CD14-positive monocyte (primary cell): ENCODE data around the gene CLTA. TPM values are rescaled to one million over a fixed set of nuclear protein-coding genes. Genes with fewer than 3 reads are reported as not detected.

Source experiments
- DNase-seq, 3 donors: peaks; one replicate each; pipeline ENCODE4 v3.0.0-alpha.2; 2011 to 2022
- H2AFZ ChIP-seq: 2 replicates; pipeline ENCODE4 v1.6.0; 2012; ENCODE audit warnings: mild to moderate bottlenecking, low read depth, low read length, inconsistent platforms; ENCODE audit not compliant: insufficient read depth, poor library complexity, severe bottlenecking
- H3K27ac ChIP-seq, 2 donors: 1 replicate in 1 of 2; 2 replicates in 1 of 2; pipeline ENCODE4 v1.5.1; 2012 to 2013; ENCODE audit warnings: low read length in 2 of 2, control low read depth in 1 of 2, inconsistent platforms in 1 of 2, low read depth in 1 of 2, mild to moderate bottlenecking in 1 of 2
- H3K27me3 ChIP-seq, 2 donors: one replicate each; pipeline versions ENCODE4 v1.6.0 to v1.6.1; 2011 to 2013; ENCODE audit warnings: low read length in 2 of 2; ENCODE audit not compliant: control insufficient read depth in 2 of 2, insufficient read depth in 2 of 2
- H3K36me3 ChIP-seq, 2 donors: replicated peaks in 1 of 2; 1 replicate in 1 of 2; 2 replicates in 1 of 2; pipeline versions ENCODE4 v1.5.1 to v1.6.1; 2012 to 2013; ENCODE audit warnings: low read length in 2 of 2, control low read depth in 1 of 2, inconsistent platforms in 1 of 2, mild to moderate bottlenecking in 1 of 2; ENCODE audit not compliant: insufficient read depth in 2 of 2, control insufficient read depth in 1 of 2
- H3K4me1 ChIP-seq, 2 donors: 1 replicate in 1 of 2; 2 replicates in 1 of 2; pipeline versions ENCODE4 v1.5.1 to v1.6.1; 2012 to 2013; ENCODE audit warnings: low read length in 2 of 2, control low read depth in 1 of 2, inconsistent platforms in 1 of 2, mild to moderate bottlenecking in 1 of 2, moderate library complexity in 1 of 2; ENCODE audit not compliant: insufficient read depth in 2 of 2, control insufficient read depth in 1 of 2
- H3K4me2 ChIP-seq: replicated peaks from 2 replicates; pipeline ENCODE3; 2012; ENCODE audit warnings: low read length, moderate library complexity, mild to moderate bottlenecking; ENCODE audit not compliant: poor library complexity, severe bottlenecking; ENCODE audit errors: extremely low read depth
- H3K4me3 ChIP-seq, 3 experiments: fragments of 200-600 bp in 1 of 3; sonication (generic) in 1 of 3; replicated peaks in 1 of 3; 1 replicate in 2 of 3; 2 replicates in 1 of 3; pipeline ENCODE4 v1.5.1; 2011 to 2013; ENCODE audit warnings: low read length in 3 of 3, mild to moderate bottlenecking in 3 of 3, control low read depth in 2 of 3, low read depth in 2 of 3, inconsistent platforms in 1 of 3, moderate library complexity in 1 of 3
- H3K79me2 ChIP-seq: 2 replicates; pipeline ENCODE4 v1.6.0; 2012; ENCODE audit warnings: mild to moderate bottlenecking, control low read depth, inconsistent platforms, low read length, moderate library complexity; ENCODE audit not compliant: insufficient read depth
- H3K9ac ChIP-seq: 2 replicates; pipeline ENCODE4 v1.6.0; 2017; ENCODE audit warnings: low read length, mild to moderate bottlenecking; ENCODE audit not compliant: insufficient read depth, poor library complexity, severe bottlenecking
- H3K9me3 ChIP-seq, 2 donors: replicated peaks in 1 of 2; 1 replicate in 1 of 2; 2 replicates in 1 of 2; pipeline versions ENCODE4 v1.5.1 to v1.6.1; 2012 to 2013; ENCODE audit warnings: low read length in 2 of 2, control low read depth in 1 of 2; ENCODE audit not compliant: control insufficient read depth in 1 of 2, insufficient read depth in 1 of 2
- H4K20me1 ChIP-seq: 2 replicates; pipeline ENCODE4 v1.6.0; 2012; ENCODE audit warnings: mild to moderate bottlenecking, low read length, control low read depth, moderate library complexity; ENCODE audit not compliant: insufficient read depth
- H3K27ac Mint-ChIP-seq, 7 donors: one replicate each; pipeline ENCODE4 v1.8.0; 2020; ENCODE audit warnings: mild to moderate bottlenecking in 7 of 7, mixed read lengths in 7 of 7, moderate library complexity in 6 of 7, inconsistent platforms in 2 of 7
- H3K27me3 Mint-ChIP-seq, 3 donors: one replicate each; pipeline ENCODE4 v1.8.0; 2021 to 2022; ENCODE audit warnings: low read depth in 3 of 3, mild to moderate bottlenecking in 3 of 3, mixed read lengths in 3 of 3, moderate library complexity in 3 of 3, inconsistent platforms in 1 of 3
- H3K36me3 Mint-ChIP-seq, 2 donors: one replicate each; pipeline ENCODE4 v1.8.0; 2020; ENCODE audit warnings: mixed read lengths in 2 of 2, inconsistent platforms in 1 of 2, mild to moderate bottlenecking in 1 of 2
- H3K4me1 Mint-ChIP-seq: one replicate; pipeline ENCODE4 v1.8.0; 2020; ENCODE audit warnings: mild to moderate bottlenecking, mixed read lengths
- H3K4me3 Mint-ChIP-seq, 2 donors: one replicate each; pipeline ENCODE4 v1.8.0; 2020; ENCODE audit warnings: mild to moderate bottlenecking in 2 of 2, mixed read lengths in 2 of 2, moderate library complexity in 1 of 2
- H3K9me3 Mint-ChIP-seq, 7 donors: one replicate each; pipeline ENCODE4 v1.8.0; 2020 to 2022; ENCODE audit warnings: mixed read lengths in 7 of 7, mild to moderate bottlenecking in 6 of 7, moderate library complexity in 6 of 7, inconsistent platforms in 2 of 7
- WGBS: methylation state at CpG from one replicate; pipeline ENCODE4 v1.1.5; 2013; ENCODE audit warnings: missing lambda C conversion rate; ENCODE audit not compliant: insufficient coverage; 5-methylcytosine and 5-hydroxymethylcytosine counted together
- intact Hi-C, 2 donors: fragments of 100-400 bp; cut with micrococcal nuclease; formaldehyde crosslinking; loops; one replicate each; pipeline versions ENCODE4 v1.15.0 to v1.15.1; 2023
- polyA plus RNA-seq, 3 donors: library from polyadenylated mRNA; depleted of rRNA in 1 of 3; unstranded in 2 of 3; stranded (reverse) in 1 of 3; fragments of 300-500 nt in 2 of 3; fragments of >200 nt in 1 of 3; fragmentation: Illumina TruSeq in 2 of 3; gene quantifications; 1 replicate in 2 of 3; 2 replicates in 1 of 3; pipeline ENCODE4 v1.2.3, GENCODE V29; 2012 to 2021
- TF ChIP-seq, protein P1 (sequence below): fragments of 200-600 bp; IDR thresholded peaks from one replicate; pipeline ENCODE4 v1.8.0; 2022; ENCODE audit warnings: antibody characterized with exemption, mild to moderate bottlenecking

The CLTA gene
- polyA plus RNA-seq, 3 donors = 85.6 to 262 (median 225) TPM

DNA sequence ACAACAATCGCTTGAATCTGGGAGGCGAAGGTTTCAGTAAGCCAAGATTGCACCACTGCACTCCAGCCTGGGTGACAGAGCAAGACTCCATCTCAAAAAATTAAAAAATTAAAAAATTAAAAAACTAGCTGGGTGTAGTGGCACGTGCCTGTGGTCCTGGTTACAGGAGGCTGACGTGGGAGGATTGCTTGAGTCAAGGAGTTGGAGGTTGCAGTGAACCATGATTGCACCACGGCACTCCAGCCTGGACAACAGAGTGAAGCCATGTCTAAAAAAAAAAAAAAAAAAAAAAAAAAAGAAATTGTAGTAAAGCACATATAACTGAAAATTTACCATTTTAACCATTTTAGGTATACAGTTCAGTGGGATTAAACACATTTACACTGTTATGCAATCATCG, 34.6 kb upstream of the CLTA start:
- peaks cover 0 to 2% (median 0%) of the 10 kb centered on the region in 3 donors for H3K27me3 Mint-ChIP-seq
- TF ChIP-seq, protein P1, sequence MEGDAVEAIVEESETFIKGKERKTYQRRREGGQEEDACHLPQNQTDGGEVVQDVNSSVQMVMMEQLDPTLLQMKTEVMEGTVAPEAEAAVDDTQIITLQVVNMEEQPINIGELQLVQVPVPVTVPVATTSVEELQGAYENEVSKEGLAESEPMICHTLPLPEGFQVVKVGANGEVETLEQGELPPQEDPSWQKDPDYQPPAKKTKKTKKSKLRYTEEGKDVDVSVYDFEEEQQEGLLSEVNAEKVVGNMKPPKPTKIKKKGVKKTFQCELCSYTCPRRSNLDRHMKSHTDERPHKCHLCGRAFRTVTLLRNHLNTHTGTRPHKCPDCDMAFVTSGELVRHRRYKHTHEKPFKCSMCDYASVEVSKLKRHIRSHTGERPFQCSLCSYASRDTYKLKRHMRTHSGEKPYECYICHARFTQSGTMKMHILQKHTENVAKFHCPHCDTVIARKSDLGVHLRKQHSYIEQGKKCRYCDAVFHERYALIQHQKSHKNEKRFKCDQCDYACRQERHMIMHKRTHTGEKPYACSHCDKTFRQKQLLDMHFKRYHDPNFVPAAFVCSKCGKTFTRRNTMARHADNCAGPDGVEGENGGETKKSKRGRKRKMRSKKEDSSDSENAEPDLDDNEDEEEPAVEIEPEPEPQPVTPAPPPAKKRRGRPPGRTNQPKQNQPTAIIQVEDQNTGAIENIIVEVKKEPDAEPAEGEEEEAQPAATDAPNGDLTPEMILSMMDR = no peak
- Histone ChIP-seq H3K36me3 (peaks cover 30 to 42% of the 10 kb centered on the region in 2 donors), H3K9me3 (no peaks in the 10 kb centered on the region), H3K9ac (no peak overlapping the region), H3K27ac (peak overlapping the region in 1 of 2 donors; percentile 40), H4K20me1 (no peaks in the 10 kb centered on the region), H3K4me2 (no peak overlapping the region), H3K79me2 (peaks cover 44% of the 10 kb centered on the region), H3K4me3 (no peak overlapping the region), H3K27me3 (no peaks in the 10 kb centered on the region), H3K4me1 (peaks cover 65 to 71% of the 10 kb centered on the region in 2 donors), H2AFZ (no peak overlapping the region)
- H3K4me3 Mint-ChIP-seq = no peak overlapping the region
- no peak for DNase-seq
- intact Hi-C loops = no loop called here
- peaks cover 0 to 3% (median 0%) of the 10 kb centered on the region in 7 donors for H3K9me3 Mint-ChIP-seq
- peaks cover 61 to 82% of the 10 kb centered on the region in 2 donors for H3K36me3 Mint-ChIP-seq
- WGBS = 100% methylated on average over 1 of the region's 6 CpGs
- peaks cover 53% of the 10 kb centered on the region for H3K4me1 Mint-ChIP-seq
- H3K27ac Mint-ChIP-seq = peak overlapping the region in 5 of 7 donors; percentile 84 to 100 (median 100)

GRCh38 chr9:36158122-36158521, 32.6 kb upstream of the CLTA start:
- Mint-ChIP-seq H3K4me3 (no peak overlapping the region), H3K36me3 (peaks cover 74 to 85% of the 10 kb centered on the region in 2 donors), H3K9me3 (peaks cover 0 to 3% (median 0%) of the 10 kb centered on the region in 7 donors), H3K4me1 (peaks cover 39% of the 10 kb centered on the region), H3K27me3 (peaks cover 0 to 2% (median 0%) of the 10 kb centered on the region in 3 donors), H3K27ac (peak overlapping the region; percentile 76 to 91 (median 87))
- H3K9ac ChIP-seq = no peak overlapping the region
- H4K20me1 ChIP-seq = peaks cover 1% of the 10 kb centered on the region
- DNase-seq = peak in 2 of 3 donors; percentile 61 to 75
- H3K27ac ChIP-seq = peak overlapping the region; percentile 57 to 61
- H3K27me3 ChIP-seq = no peaks in the 10 kb centered on the region
- TF ChIP-seq, protein P1 = no peak
- no peaks in the 10 kb centered on the region for H3K9me3 ChIP-seq
- intact Hi-C loops = loop anchor here in 1 of 2 donors (1.0 kb wide), 1 partner anchor 8 kb away; no protein-coding TSS in a partner anchor
- H2AFZ ChIP-seq = no peak overlapping the region
- peaks cover 33% of the 10 kb centered on the region for H3K79me2 ChIP-seq
- peaks cover 45 to 51% of the 10 kb centered on the region in 2 donors for H3K4me1 ChIP-seq
- 0% methylated on average over 1 of the region's 2 CpGs for WGBS
- H3K36me3 ChIP-seq = peaks cover 48 to 62% of the 10 kb centered on the region in 2 donors
- H3K4me2 ChIP-seq = peak overlapping the region; percentile 1
- peak overlapping the region in 1 of 3 experiments; percentile 0 for H3K4me3 ChIP-seq
